HepG2 (cell line): Measurements from ENCODE around the gene ZNF284. TPM values are rescaled to one million over a fixed set of nuclear protein-coding genes. Genes with fewer than 3 reads are reported as not detected.

ENCODE experiments used
- ASH2L ChIP-seq: fragments of 300-600, 200-600 bp; sonication (generic); IDR thresholded peaks from 2 replicates; pipeline ENCODE4 v1.7.0; 2017; ENCODE audit warnings: low read depth, mild to moderate bottlenecking, moderate library complexity, mixed read lengths, low read length; ENCODE audit not compliant: insufficient read length
- HOXD1 ChIP-seq: sonication (generic); formaldehyde crosslinking; IDR thresholded peaks from 2 replicates; pipeline ENCODE4 v1.5.0; 2020; ENCODE audit warnings: missing genetic modification reagents
- JUN ChIP-seq: sonication (generic); formaldehyde crosslinking; IDR thresholded peaks from 2 replicates; pipeline ENCODE4 v1.4.0; 2020; ENCODE audit warnings: mild to moderate bottlenecking, missing genetic modification reagents
- MAFF ChIP-seq: IDR thresholded peaks from 2 replicates; pipeline ENCODE4 v1.6.1; 2011; ENCODE audit warnings: low read depth, low read length, improper control_type of control experiment
- MATR3 ChIP-seq: sonication (generic); formaldehyde crosslinking; IDR thresholded peaks from 2 replicates; pipeline ENCODE4 v1.4.0; 2020; ENCODE audit warnings: missing genetic modification reagents
- MBNL3 ChIP-seq: fragments of 250-450 bp; sonication (Bioruptor Pico); conservative IDR thresholded peaks from 2 replicates; pipeline ENCODE4 v1.8.0; 2022; ENCODE audit warnings: mild to moderate bottlenecking, inconsistent platforms
- MYC ChIP-seq: sonication (generic); formaldehyde crosslinking; IDR thresholded peaks from 2 replicates; pipeline ENCODE4 v1.9.0; 2021; ENCODE audit warnings: missing genetic modification reagents, borderline replicate concordance
- NCOR1 ChIP-seq: fragments of 200-600 bp; sonication (generic); IDR thresholded peaks from 2 replicates; pipeline ENCODE4 v1.7.0; 2017; ENCODE audit warnings: antibody characterized with exemption, low read length, borderline replicate concordance
- NFE2L1 ChIP-seq: sonication (generic); formaldehyde crosslinking; IDR thresholded peaks from 2 replicates; pipeline ENCODE4 v1.4.0; 2020; ENCODE audit warnings: missing genetic modification reagents, mild to moderate bottlenecking, borderline replicate concordance
- NR3C1 ChIP-seq: sonication (generic); formaldehyde crosslinking; IDR thresholded peaks from 2 replicates; pipeline ENCODE4 v1.4.0; 2020; ENCODE audit warnings: missing genetic modification reagents
- POLR2AphosphoS2 ChIP-seq: IDR thresholded peaks from 2 replicates; pipeline ENCODE4 v1.6.1; 2011; ENCODE audit warnings: low read depth, low read length, improper control_type of control experiment
- TARDBP ChIP-seq: sonication (generic); formaldehyde crosslinking; IDR thresholded peaks from 2 replicates; pipeline ENCODE4 v1.8.0; 2022; ENCODE audit warnings: mild to moderate bottlenecking, missing genetic modification reagents
- ZBTB42 ChIP-seq: sonication (generic); formaldehyde crosslinking; IDR thresholded peaks from 2 replicates; pipeline ENCODE4 v1.5.0; 2020; ENCODE audit warnings: mild to moderate bottlenecking, missing genetic modification reagents
- ZEB1 ChIP-seq: IDR thresholded peaks from 2 replicates; pipeline ENCODE4 v1.6.1; 2012; ENCODE audit warnings: mild to moderate bottlenecking, low read depth, inconsistent platforms; ENCODE audit not compliant: insufficient replicate concordance
- ZFX ChIP-seq: sonication (generic); formaldehyde crosslinking; IDR thresholded peaks from 2 replicates; pipeline ENCODE4 v1.4.0; 2020; ENCODE audit warnings: mild to moderate bottlenecking, low read depth, missing genetic modification reagents, moderate library complexity
- ZNF138 ChIP-seq: sonication (generic); formaldehyde crosslinking; IDR thresholded peaks from 2 replicates; pipeline ENCODE4 v1.5.0; 2020; ENCODE audit warnings: mild to moderate bottlenecking, low read depth, missing genetic modification reagents
- ZNF44 ChIP-seq: sonication (generic); formaldehyde crosslinking; IDR thresholded peaks from 2 replicates; pipeline ENCODE4 v1.5.1; 2020; ENCODE audit warnings: mild to moderate bottlenecking, missing genetic modification reagents
- ZNF543 ChIP-seq: sonication (generic); formaldehyde crosslinking; IDR thresholded peaks from 2 replicates; pipeline ENCODE4 v1.4.0; 2020; ENCODE audit warnings: mild to moderate bottlenecking, missing genetic modification reagents
- ZNF644 ChIP-seq: IDR thresholded peaks from 2 replicates; pipeline ENCODE4 v1.6.1; 2016; ENCODE audit warnings: low read depth
- ZNF83 ChIP-seq: sonication (generic); formaldehyde crosslinking; IDR thresholded peaks from 2 replicates; pipeline ENCODE4 v1.4.0; 2020; ENCODE audit warnings: missing genetic modification reagents, mild to moderate bottlenecking, borderline replicate concordance
- ZNF841 ChIP-seq: sonication (generic); formaldehyde crosslinking; IDR thresholded peaks from 2 replicates; pipeline ENCODE4 v1.8.1; 2023; ENCODE audit warnings: missing genetic modification reagents, borderline replicate concordance
- ZNF850 ChIP-seq: sonication (generic); formaldehyde crosslinking; conservative IDR thresholded peaks from 2 replicates; pipeline ENCODE4 v1.9.0; 2021; ENCODE audit warnings: mild to moderate bottlenecking, missing genetic modification reagents
- ZNF879 ChIP-seq: sonication (generic); formaldehyde crosslinking; IDR thresholded peaks from 2 replicates; pipeline ENCODE4 v1.8.1; 2023; ENCODE audit warnings: missing genetic modification reagents
- polyA plus RNA-seq, 8 experiments: library from polyadenylated mRNA; depleted of rRNA in 3 of 8; stranded (reverse) in 7 of 8; unstranded in 1 of 8; fragments of >200 nt; fragmentation: Illumina TruSeq in 4 of 8; extraction: Trizol in 4 of 8; gene quantifications; 2 replicates each; pipeline versions ENCODE4 v1.2.1 to v1.2.3, GENCODE V29; 2011 to 2016; ENCODE audit warnings: low read depth in 4 of 8, missing spikeins in 1 of 8, mixed read lengths in 1 of 8; ENCODE audit not compliant: insufficient read depth in 1 of 8
- total RNA-seq, 5 experiments: library from RNA; depleted of rRNA; stranded (reverse); fragments of >200 nt; fragmentation: Illumina TruSeq; extraction: Trizol; gene quantifications; 2 replicates each; pipeline ENCODE4 v1.2.3, GENCODE V29; 2016; ENCODE audit warnings: low read depth in 1 of 5
- TF ChIP-seq, protein P1 (sequence below): sonication (generic); formaldehyde crosslinking; IDR thresholded peaks from 2 replicates; pipeline ENCODE4 v1.9.0; 2021; ENCODE audit warnings: missing genetic modification reagents, borderline replicate concordance
- TF ChIP-seq, protein P2 (sequence below): sonication (generic); formaldehyde crosslinking; IDR thresholded peaks from 2 replicates; pipeline ENCODE4 v1.4.0; 2020; ENCODE audit warnings: missing genetic modification reagents

The ZNF284 gene
- total and polyA plus RNA-seq, 2 of the 13 experiments (the other 11 are each of a cell fraction or from before 2014, with no cell fraction given): 1.2 to 2.3 TPM

DNA sequence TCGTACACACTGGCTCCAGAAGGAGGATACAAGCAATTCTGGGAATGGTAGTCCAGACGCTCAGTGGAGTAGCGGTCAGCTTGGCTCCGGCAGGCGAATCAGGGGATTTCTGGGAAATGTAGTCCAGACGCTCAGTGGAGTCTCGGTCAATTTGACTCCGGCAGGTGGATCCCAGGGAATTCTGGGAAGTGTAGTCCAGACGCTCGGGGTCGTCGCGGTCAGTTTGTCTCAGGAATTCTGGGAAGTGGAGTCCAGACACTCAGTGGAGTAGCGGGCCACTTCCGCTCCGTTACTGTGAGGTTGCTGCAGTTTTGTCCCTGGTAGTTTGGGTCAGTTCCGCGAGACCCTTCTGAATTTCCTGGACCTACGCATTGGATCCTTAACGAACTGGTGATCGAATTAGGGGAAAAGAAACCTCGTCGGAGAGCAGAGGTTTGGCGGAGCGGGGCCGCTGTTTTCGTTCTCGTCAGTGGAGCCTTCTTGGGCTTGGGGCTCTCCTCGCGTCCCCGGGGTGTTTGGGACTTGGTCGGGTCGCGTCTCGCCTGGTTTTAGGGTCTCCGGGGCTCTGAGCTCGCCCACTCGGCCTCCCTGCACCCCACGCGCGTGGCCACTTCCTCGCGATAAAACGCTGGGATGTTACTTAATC is 41.3 kb downstream of the ZNF284 start, which contains the start of gene ZNF225 (continued):
- TF ChIP-seq NCOR1 (peak; percentile 44; the same call in 1 of the 2 replicates), ZBTB42 (CRISPR knock-in tag) (no peak), HOXD1 (CRISPR knock-in tag) (no peak), JUN (CRISPR knock-in tag) (no peak), MAFF (no peak), TARDBP (CRISPR knock-in tag) (peak; percentile 91), ZNF879 (CRISPR knock-in tag) (peak; percentile 23; the same call in 1 of the 2 replicates), ZNF138 (CRISPR knock-in tag) (no peak), POLR2AphosphoS2 (no peak), ZEB1 (peak; percentile 79), NR3C1 (CRISPR knock-in tag) (no peak), ASH2L (peak; percentile 38), MYC (CRISPR knock-in tag) (peak; percentile 20; the same call in 1 of the 2 replicates), NFE2L1 (CRISPR knock-in tag) (no peak), ZNF44 (CRISPR knock-in tag) (0 out of 2 replicates have a peak, but pooled peaks have one; percentile 48), MATR3 (CRISPR knock-in tag) (no peak), ZFX (CRISPR knock-in tag) (peak; percentile 66; the same call in 1 of the 2 replicates), ZNF850 (CRISPR knock-in tag) (no peak), ZNF644 (no peak), ZNF841 (CRISPR knock-in tag) (no peak), ZNF83 (CRISPR knock-in tag) (no peak), MBNL3 (CRISPR knock-in tag) (no peak), ZNF543 (no peak)
- TF ChIP-seq, protein P1, sequence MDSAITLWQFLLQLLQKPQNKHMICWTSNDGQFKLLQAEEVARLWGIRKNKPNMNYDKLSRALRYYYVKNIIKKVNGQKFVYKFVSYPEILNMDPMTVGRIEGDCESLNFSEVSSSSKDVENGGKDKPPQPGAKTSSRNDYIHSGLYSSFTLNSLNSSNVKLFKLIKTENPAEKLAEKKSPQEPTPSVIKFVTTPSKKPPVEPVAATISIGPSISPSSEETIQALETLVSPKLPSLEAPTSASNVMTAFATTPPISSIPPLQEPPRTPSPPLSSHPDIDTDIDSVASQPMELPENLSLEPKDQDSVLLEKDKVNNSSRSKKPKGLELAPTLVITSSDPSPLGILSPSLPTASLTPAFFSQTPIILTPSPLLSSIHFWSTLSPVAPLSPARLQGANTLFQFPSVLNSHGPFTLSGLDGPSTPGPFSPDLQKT (CRISPR knock-in tag): no peak
- TF ChIP-seq, protein P2, sequence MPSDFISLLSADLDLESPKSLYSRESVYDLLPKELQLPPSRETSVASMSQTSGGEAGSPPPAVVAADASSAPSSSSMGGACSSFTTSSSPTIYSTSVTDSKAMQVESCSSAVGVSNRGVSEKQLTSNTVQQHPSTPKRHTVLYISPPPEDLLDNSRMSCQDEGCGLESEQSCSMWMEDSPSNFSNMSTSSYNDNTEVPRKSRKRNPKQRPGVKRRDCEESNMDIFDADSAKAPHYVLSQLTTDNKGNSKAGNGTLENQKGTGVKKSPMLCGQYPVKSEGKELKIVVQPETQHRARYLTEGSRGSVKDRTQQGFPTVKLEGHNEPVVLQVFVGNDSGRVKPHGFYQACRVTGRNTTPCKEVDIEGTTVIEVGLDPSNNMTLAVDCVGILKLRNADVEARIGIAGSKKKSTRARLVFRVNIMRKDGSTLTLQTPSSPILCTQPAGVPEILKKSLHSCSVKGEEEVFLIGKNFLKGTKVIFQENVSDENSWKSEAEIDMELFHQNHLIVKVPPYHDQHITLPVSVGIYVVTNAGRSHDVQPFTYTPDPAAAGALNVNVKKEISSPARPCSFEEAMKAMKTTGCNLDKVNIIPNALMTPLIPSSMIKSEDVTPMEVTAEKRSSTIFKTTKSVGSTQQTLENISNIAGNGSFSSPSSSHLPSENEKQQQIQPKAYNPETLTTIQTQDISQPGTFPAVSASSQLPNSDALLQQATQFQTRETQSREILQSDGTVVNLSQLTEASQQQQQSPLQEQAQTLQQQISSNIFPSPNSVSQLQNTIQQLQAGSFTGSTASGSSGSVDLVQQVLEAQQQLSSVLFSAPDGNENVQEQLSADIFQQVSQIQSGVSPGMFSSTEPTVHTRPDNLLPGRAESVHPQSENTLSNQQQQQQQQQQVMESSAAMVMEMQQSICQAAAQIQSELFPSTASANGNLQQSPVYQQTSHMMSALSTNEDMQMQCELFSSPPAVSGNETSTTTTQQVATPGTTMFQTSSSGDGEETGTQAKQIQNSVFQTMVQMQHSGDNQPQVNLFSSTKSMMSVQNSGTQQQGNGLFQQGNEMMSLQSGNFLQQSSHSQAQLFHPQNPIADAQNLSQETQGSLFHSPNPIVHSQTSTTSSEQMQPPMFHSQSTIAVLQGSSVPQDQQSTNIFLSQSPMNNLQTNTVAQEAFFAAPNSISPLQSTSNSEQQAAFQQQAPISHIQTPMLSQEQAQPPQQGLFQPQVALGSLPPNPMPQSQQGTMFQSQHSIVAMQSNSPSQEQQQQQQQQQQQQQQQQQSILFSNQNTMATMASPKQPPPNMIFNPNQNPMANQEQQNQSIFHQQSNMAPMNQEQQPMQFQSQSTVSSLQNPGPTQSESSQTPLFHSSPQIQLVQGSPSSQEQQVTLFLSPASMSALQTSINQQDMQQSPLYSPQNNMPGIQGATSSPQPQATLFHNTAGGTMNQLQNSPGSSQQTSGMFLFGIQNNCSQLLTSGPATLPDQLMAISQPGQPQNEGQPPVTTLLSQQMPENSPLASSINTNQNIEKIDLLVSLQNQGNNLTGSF (CRISPR knock-in tag): no peak
